Stimulated activated CD8-positive, alpha-beta memory T cell treated with anti-CD3 and anti-CD28 coated beads, Interleukin-15, amount 100 ng/mL, for 4 hours (primary cell): ENCODE measurements around the gene ZC3H18.

Experiments
- DNase-seq, 2 donors: peaks; one replicate each; pipeline ENCODE4 v3.0.0-alpha.2; 2020; ENCODE audit warnings: low read depth in 2 of 2

ZC3H18 gene

GRCh38 chr16:88678224-88678979 lies 108.2 kb downstream of the ZC3H18 start:
- no peak for DNase-seq

GRCh38 chr16:88680554-88681083 lies 110.4 kb downstream of the ZC3H18 start:
- DNase-seq = no peak

DNA sequence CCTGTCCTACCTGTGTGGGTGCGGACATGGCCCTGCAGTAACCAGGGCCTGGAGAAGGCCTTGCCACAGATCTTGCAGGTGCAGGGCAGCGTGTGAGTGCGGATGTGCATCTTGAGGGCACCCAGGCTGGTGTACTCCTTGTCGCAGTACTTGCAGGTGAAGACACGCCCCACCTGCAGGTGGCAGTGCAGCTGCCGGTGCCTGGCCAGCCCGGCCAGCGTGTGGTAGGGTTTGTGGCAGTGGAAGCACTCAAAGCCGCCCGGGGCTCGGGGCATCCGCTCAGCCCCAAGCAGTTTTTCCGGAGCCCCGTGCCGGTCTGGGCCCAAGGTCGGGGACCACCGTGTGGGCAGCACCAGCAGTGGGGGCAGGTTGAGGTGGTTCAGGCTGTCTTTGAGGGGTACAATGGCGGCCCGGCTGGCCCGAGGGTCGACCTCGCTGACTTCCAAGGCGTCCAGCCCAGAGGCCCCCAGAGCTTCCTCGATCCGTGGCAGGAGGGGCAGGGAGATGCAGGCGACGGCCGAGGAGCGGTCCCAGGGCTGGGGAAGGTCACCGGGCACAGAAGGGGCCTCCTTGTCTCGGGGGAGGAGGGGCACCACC lies 111.0 kb downstream of the ZC3H18 start:
- DNase-seq = no peak
